GM18907 (cell line): Measurements from ENCODE around the gene ZDHHC8.

Experiments
- ATAC-seq: cut with Tn5 transposase; IDR thresholded peaks from one replicate; pipeline ENCODE4 v1.9.1; 2021; ENCODE audit warnings: mild to moderate bottlenecking, moderate library complexity; ENCODE audit not compliant: unreplicated experiment

Gene ZDHHC8

DNA sequence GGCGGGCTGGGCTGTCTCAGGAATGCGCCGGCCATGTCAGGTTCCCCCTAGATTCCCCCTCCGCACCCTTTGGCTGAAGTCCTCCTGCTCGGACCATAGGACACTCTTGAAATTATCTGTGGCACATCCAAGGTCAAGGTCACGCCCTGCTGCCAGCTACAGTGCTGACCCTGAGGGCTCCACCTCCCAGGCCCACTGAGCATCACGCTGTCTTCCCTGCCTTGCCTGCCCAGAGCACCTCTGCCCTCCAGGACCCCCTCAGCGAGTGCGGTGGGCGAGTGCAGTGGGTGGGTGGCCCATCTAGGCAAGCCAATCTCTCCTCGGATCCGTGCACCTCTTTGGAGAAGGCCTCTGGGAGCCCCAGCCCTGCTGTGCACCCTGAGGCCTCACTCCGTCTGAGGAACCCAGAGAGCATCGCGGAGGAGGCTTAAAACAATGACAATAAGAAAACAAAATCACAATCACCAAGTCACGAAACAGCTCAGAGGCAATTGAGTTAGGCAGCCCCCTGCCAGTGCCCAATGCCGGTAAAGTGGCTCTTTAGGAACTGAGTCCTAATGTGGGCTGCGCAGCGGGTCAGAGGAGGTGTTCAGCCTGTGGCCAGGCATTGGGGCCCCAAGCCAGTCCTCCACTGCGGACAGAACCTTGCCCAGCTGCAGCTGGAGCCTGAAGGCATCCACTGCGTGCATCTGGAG lies 45.8 kb downstream of the ZDHHC8 start:
- no peak for ATAC-seq

DNA sequence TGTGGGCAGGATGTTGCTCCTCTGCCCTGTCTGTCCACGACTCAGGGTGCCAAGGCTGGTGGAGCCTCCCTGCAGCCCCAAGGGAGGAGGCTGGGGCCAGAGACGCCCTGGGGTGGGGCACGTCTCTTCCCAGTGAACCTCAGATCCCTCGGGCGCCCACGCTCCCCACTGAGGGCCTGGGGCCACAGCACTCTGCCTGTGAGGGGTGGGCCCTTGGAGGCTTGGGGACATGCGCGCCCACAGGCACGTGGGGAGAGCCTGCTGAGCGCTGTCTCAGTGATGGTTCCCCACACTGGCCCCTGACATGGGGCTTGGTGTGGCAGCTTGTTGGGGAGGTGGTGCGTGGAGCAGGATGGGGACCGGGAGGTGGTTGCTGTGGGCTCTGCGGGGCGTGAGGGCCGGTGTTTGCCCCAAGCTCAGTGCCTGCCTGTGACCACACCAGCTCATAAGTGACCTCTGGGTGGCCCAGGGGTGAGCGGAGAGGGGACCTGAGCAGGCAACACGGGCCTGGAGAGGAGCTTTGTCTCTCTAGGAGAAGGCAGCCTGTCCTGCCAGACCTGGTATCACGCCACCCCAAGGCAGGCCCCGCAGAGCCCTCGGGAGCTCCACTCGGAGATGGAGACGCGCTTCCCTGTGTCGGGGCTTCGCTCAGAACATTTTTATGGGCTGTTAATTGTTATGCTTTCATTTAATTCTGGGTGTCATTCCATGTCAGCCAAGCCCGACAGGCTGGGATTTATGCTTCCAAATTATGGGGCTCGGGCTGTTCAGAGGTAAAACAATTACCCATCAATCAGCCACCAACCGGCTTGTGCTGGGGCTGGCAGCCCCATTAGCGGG lies 46.7 kb downstream of the ZDHHC8 start:
- no peak for ATAC-seq

DNA sequence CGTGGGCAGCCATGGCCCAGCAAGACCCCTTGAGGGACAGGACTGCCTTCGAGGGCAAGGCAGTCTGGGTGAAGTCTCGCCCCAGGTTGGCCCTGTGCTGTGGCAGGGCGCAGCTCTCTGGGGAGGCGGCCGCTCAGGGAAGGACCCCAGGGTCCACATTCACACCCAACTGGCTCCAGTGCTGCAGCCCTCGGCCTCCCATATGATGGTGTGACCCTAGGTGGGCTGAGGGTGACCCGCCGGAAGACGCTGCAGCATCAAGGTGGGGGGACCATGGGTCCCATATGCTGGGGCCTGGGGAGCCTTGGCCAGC lies 47.3 kb downstream of the ZDHHC8 start:
- no peak for ATAC-seq

DNA sequence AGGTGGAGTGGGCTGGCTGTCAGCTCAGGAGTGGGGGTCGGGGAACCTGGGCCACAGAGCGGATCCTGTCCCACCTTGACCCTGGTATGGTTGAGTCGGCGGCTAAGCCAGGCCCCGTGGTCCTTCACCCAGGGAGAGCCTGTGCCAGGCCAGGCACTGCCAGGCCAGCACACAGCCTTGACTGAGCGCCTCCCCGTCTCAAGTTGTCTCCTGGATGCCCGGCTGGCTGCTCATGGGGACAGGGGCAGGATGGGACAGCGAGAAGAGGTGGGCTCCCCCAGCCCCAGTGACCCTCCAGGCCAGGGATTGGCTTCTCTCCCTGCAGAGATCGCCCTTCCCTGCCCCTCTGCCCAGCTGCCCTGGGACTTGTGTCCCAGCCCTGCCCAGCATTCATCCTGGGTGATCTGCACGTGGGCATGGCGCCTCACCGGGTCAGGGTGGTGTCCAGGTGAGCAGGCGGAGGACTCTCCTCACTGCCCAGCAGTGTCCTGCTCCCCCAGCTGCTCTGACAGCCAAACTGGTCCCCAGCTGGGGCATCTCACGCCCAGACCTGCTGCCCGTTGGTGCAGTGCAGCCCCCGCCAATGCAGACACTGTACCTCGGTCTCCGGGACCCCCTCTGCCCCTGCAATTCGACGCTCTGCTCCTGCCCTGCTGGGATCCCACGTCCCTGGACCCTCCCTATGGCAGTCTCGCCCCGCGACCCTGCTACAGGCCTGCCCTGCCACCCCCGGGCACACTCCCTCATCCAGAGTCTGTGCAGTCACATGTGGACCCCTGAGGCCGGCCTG lies 48.0 kb downstream of the ZDHHC8 start:
- no peak for ATAC-seq

DNA sequence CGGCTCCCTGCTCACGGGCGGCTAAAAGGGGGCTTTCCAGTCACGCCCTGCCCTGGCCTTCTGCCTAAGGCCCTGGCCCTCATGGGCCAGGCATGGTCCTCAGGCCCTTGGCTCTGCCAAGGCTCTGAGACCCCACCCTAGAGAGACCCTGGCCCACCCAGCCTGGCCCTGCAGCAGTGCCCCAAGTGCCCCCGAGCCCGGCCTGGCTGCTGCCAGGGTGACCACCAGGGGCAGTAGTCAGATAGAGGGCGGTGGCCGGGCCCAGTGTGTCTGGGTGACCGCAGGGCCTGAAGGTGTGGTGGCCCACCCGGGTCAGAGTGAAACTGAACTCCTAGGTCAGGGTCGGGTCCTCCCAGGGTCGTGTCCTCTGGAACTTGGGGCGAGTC lies 48.6 kb downstream of the ZDHHC8 start:
- ATAC-seq: no peak

DNA sequence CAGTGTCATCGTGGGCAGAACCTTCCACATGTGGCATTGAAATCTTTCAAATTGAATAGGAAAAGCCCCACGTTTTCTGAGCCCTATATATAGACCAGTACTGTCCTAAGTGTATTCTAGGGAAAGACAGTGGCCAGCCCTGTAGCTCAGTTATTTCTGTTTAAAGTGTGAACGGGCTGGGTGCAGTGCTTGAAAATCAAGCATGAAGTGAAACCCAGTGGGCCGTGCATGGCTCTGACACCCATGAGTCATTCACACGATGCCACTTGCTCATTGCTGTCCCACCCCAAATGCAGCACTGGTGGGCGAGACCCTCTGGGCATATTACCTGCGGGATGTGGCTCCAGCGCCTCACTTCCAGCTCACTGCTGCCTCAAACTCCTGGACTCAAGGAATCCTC lies 49.0 kb downstream of the ZDHHC8 start:
- ATAC-seq: no peak

DNA sequence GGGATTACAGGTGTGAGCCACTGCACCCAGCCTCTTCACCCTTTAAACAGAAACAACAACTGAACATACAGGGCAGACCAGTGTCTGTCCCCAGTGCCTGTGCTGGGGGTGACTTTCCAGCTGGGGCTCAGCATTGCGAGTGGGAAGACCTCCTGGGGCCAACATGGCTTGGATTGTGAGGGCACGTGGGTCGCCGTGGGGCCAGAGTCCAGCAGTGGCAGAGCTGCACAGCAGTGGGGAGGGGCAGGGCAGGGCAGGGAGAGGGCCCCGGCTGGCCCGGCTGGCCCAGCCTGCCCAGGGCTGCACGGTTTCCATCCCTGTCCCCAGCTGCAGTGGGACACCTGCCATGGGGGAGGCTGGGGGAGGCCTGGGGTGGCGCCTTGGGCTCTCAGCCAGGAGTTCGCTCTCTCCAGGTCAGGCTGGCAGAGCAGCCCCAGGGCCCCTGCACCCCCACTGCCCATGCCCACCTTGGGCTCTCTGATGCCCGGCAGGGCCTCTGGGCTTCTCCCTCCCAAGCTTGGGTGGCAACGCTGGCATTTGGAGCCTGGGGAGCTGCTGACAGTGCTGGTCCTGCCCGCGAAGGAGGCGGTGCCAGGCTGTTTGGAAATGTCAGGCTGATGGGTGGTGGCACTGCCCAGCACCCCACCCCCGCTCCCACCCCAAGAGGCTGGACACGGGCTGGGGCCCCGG lies 49.7 kb downstream of the ZDHHC8 start:
- ATAC-seq: no peak

DNA sequence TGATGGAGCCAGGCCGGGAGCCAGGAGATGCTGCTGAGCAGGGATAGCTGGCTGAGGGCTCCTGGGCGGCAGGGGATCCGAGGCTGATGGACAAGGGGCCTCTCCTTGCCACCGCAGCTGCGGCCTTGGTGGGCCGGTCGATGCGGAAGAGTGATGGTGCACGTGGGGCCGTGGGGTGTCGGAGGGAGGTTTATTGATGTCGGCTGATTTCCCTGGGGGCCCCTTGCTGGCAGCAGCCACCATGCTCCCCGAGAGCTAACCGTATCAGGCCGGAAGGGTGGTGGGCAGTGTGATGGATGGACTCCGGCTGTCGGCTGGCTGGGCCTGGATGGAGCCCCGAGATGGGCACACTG lies 50.3 kb downstream of the ZDHHC8 start:
- ATAC-seq: no peak

DNA sequence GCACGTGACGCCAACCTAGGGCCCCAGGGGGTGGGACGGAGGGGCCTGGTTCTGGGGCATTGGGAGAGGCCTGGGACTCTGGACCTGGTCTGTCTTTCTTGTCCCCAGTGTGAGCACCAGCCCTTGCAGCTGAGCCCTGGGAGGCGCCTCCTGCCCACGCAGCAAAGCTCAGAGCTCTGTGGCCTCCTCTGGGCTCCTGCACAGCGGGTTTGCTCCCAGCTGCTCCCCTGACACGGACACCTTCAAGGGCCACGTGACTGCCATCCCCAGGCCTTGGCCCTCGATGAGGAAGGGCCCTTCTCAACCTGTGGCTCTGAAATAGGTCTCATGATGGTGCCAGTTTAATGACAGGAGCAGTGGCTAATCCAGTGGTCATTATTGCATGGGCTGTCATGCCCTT lies 50.8 kb downstream of the ZDHHC8 start:
- no peak for ATAC-seq

DNA sequence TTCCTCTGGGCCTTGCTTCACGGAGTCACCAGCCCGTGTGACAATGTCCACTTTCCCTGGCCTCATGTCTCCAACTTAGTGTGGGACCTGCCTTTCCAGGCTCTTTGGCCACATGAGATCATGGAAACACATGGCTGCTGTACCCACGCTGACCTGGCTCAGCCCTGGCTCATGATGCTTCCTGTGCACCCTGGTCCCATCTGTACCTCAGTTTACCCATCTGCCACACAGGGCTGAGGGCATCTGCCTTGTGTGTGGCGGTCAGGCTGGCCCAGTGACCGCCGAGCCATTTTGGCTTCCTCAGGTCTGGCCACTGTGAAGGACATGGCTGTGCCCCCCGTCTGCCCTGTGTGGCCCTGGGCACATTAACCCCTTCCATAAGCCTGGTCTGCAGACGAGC lies 51.5 kb downstream of the ZDHHC8 start:
- no peak for ATAC-seq

DNA sequence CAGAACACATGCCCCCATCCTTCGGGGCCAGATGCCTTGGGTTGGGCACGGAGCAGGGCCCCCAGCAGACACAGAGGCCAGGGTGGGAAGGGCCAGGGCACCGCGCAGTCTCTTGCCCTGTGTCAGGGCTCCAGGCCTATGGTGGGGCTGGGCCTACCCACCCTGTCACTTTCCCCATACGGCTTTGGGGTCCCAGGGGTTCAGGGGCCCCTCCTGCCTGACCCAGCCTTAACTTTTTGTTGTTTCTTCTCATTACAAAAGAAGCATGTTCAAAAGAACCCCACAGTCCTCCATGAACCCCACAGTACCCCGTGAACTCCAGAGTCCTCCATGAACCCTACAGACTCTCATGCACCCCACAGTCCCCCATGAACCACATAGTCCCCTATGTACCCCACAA lies 52.2 kb downstream of the ZDHHC8 start:
- no peak for ATAC-seq

DNA sequence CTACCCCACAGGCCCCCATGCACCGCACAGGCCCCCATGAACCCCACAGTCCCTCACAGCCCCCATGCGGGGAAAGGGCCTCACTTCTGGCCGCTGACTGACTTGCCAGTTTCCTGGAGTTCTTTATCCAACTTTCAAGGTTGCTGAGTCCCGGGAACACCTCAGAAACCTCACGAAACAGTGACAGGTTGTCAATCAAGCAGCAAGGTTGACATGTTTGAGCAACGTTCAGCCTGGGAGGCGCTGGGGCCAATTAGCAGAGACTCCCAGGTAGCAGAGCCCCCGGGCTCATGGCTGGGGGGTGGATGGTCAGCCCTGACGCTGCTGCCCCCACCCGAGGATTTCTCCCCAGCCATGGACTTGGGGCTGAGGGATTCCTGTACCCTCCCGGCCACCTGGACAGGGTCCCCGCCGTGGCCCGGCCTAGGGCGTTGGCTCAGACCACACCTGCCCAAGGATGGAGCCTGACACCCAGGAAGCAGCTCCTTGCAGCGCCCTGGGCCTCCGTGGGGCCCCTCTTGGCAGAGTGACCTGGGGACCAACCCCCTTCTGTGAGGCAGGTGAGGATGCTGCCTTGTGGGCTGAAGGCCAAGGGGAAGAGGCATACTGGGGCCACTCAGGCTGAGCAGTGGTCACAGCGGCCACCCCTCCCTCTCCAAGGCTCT lies 53.0 kb downstream of the ZDHHC8 start:
- no peak for ATAC-seq

DNA sequence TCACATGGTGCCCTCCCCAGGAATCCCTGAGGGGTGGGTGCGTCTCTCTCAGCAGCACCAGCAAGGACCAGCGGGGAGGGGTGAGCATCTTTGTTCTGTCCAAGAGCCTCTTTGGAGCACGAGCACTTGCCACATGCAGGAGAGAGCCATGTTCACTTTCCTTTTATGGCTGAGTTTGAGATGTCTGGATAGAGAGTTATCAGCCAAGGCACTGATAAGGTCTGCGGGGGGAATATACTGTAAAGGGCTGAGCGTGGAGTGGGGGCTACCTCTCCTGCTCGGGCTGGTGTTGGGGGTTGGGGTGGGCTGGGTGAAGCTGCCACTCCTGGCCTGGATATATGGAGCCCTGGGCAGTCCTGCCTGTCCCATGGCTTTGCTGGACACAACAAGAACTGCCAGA lies 54.1 kb downstream of the ZDHHC8 start:
- ATAC-seq: no peak

DNA sequence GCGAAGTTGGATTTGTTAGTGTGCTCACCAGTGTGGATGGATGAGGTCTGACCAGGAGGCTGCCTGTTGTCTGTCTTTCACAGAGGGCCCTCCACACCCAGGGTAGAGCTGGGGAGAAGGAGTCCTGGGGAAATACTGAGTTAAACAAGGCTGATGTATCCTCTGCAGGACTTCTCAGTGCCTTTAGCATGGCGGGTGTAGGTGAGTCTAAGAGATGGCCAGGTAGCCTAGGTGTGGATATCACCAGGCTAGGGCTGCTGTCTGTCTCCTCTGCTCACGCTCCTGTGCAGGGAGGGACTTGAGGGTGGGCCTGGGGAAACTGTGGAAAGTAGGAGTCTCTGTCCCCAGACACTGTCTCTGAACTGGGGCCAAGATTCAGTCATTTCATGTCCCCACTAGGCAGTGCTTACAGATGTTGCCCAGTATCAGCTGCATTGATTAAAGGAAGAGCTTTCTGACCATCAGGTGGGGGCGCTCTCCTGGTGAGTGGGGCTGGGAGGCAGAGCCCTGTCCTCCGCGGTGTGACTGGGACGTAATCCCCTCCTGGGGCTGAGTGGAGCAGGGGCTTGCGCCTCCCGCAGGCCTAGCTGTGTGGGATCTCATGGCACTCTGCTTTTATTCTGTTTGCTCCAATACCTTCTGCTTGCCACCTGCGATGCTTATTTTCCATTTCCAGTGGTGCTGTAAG lies 54.7 kb downstream of the ZDHHC8 start:
- ATAC-seq: no peak

DNA sequence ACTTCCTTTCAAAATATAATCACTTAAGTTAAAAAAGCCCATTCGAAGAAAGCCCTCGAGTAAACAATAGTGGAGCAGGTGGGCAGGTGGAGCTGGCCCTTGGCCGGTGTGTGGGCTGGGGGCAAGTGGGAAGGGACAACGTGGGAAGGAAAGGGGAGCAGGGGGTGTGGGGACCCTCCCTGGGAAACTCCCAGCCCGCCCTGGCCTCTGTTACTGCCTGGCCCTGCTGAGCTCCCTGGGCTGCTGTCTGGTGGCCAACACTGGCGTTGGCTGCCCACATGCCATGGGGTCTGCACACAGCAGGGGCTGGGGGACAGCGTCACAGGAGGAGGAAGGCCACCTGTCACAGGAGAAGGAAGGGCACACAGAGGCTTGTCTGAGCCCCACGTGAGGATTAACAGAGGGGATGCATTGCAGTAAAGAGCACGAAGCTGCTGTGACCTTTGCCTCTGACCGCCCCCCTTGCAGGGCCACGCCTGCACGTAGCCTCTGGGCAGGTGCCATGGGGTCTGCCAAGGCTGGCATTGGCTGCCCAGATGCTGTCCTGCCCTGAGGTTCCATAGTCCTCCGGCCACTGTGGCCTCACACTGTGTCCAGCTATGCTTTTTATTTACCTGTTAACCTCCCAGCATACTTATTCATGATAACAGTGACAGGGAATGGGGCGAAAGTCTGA lies 55.4 kb downstream of the ZDHHC8 start:
- ATAC-seq: no peak

DNA sequence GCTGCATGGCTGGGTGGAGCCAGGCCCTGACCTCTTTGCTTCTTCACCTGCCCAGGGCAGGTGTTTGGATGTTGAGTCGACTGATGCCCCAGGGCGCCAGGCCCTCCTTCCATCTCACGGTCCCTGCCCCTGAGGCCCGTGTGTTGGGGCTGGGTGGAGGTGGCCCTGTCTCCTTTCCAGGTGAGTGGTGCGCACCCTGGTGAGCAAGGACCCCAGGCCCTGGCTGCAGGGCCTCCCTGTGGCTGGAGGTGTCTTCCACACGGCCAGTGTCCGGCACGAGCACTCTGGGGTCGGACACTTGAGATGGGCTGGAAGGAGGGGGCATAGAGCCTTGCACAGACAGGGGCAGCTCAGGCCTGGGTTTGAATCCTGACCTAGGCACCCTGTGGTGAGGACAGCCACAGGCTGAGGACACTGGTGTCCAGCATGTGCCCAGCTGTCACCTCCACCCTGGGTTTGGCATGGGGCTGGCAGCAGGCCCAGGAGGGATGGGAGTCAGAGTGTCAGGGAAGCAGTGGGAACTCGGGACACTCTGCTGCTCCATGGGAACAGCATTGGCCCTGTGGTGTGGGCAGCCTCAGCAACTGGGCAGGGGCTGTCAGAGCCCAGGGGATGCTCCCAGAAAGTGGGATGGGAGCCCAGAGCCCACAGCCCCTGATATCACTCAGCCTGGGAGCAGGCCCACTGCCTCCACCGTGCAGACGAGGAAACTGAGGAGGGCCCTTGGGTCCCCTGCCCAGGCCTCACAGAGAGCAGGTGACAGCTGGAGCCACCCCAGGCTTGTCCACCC lies 56.4 kb downstream of the ZDHHC8 start:
- no peak for ATAC-seq

DNA sequence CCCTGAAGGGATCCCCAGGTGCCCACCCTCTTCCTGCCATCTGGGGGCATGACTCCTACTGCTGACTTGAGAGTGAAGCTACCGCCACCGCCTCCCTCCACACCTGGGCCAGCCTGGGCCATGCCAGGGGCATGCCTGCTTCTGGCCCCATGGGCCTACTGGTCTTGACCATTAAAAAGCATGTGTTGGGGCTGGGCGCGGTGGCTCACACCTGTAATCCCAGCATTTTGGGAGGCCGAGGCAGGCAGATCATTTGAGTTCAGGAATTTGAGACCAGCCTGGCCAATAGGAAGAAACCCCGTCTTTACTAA lies 56.9 kb downstream of the ZDHHC8 start:
- ATAC-seq: no peak

DNA sequence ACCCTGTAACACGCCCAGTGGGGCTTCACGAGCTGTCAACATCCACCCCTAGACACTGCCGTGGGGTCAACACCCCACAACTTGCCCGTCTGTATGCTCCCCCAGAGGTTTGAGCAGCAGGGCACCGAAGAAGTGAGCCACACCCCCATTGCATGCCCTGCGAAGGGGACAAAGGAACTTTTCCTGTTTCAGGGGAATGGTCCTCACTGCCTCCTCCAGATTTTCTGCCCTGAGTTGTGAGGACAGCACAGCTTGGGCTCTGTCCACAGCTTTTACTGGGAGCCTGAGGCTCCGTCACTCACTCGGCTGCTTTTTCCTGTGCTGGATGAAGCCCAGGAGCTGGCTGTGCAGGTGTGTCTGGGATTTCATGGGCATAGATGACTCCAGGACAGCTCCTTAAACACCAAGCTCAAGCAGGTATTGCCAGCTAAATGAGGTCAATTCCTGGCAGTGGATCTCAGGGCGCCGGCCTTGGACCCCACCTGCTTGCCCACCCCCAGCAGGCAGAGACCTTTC lies 59.5 kb downstream of the ZDHHC8 start:
- no peak for ATAC-seq

DNA sequence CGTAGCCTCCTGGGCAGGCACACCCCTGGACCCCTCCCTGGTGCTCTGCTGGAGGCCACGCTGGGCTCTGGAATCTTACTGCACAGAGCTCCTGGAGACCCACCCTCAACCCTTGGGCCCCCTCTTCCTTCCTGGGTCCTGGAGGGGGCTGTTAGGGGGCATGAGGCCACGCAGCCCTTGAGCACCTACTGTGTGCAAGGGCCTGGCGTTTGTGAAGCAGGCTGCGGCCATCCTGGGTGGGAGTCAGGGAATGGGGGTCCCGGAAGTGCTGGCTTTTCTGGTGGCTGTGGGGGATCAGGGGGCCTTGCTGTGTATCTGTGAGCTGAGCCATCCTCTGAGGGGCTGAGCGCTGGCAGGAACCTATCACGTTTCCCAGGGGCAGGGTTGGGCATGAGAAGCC lies 60.2 kb downstream of the ZDHHC8 start:
- no peak for ATAC-seq
